ENCODE measurements around the gene DLG1.

DNA sequence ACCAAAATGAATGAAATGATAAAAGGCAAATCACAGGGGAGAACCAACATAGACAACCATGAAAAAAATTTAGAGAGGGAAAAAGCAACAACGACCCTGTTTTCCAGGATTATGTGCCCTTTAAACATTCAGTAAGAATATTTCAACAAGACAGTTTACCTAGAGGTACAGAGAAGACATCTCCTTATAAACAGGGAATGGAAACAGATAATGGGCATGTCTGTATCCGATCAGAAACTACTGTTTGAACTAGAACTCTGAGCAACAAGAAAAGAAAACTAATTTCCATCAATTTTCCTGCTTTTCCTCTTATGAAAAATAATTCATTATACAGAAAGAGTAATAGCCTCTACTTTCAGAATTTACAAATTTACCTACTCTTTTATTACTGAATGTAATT, 39.3 kb downstream of the DLG1 start:
- TF ChIP-seq, protein P1, sequence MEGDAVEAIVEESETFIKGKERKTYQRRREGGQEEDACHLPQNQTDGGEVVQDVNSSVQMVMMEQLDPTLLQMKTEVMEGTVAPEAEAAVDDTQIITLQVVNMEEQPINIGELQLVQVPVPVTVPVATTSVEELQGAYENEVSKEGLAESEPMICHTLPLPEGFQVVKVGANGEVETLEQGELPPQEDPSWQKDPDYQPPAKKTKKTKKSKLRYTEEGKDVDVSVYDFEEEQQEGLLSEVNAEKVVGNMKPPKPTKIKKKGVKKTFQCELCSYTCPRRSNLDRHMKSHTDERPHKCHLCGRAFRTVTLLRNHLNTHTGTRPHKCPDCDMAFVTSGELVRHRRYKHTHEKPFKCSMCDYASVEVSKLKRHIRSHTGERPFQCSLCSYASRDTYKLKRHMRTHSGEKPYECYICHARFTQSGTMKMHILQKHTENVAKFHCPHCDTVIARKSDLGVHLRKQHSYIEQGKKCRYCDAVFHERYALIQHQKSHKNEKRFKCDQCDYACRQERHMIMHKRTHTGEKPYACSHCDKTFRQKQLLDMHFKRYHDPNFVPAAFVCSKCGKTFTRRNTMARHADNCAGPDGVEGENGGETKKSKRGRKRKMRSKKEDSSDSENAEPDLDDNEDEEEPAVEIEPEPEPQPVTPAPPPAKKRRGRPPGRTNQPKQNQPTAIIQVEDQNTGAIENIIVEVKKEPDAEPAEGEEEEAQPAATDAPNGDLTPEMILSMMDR (conservative IDR thresholded peaks at IDR 0.05; ENCODE audit: low read length), result no peak
- TF ChIP-seq EZH2phosphoT487 (IDR thresholded peaks at IDR 0.05; ENCODE audit: borderline replicate concordance, low read depth, low read length), result no peak
